Posterior vena cava (tissue), 2 donors: ENCODE results near the gene PADI6. TPM values are rescaled to one million over a fixed set of nuclear protein-coding genes. Genes with fewer than 3 reads are reported as not detected.
"Not testable (repeated sequence)": the region's sequence is repeated elsewhere in the genome, so short reads cannot be mapped to it uniquely, and the experiment has no call there.

Experiments
- DNase-seq: peaks from one replicate; pipeline ENCODE4 v3.0.0-alpha.2; 2020; ENCODE audit warnings: low spot score
- intact Hi-C, 2 donors: fragments of 100-400 bp; cut with DNase I; formaldehyde crosslinking; loops; one replicate each; pipeline versions ENCODE4 v1.14.1 to v1.14.2; 2022 to 2023
- long read RNA-seq, 2 donors: library from polyadenylated mRNA; unstranded; transcript quantifications; one replicate each; pipeline ENCODE4 v2.0.0, GENCODE V29; 2020 to 2021
- total RNA-seq, 2 donors: library from RNA; stranded (reverse); fragmentation: NEBNext Ultra II Directional; extraction: Animal tissue kit (Norgen Biotek cat#: 25700); gene quantifications; one replicate each; pipeline ENCODE4 v1.2.1, GENCODE V29; 2021
- donor health status: DM: yes; HTN: yes; CAD: no.
- donor health status: DM: yes; HTN: yes; CAD: no.

The PADI6 gene
- total RNA-seq, result not detected
- long read RNA-seq, donor 1, result 0 reads
- long read RNA-seq, donor 2, result 0 reads

GRCh38 chr1:17371896-17372295 lies at the start of gene PADI6:
PADI6 (plus strand) TSS chr1:17372196; CDS start chr1:17372246, 50 bp downstream.
- no peak for DNase-seq
- intact Hi-C loops, result no loop called here

GRCh38 chr1:17328855-17329254 lies 43.1 kb upstream of the PADI6 start:
- intact Hi-C loops, result no loop called here
- DNase-seq, result no peak

GRCh38 chr1:17329610-17330009 lies 42.4 kb upstream of the PADI6 start:
- DNase-seq, result no peak
- intact Hi-C loops, result no loop called here

GRCh38 chr1:17330856-17331255 lies 41.1 kb upstream of the PADI6 start:
- DNase-seq, result no peak
- intact Hi-C loops, result no loop called here

- intact Hi-C loops, result no loop called here
Observed at GRCh38 chr1:17333081-17333480, 38.9 kb upstream of the PADI6 start.

GRCh38 chr1:17335821-17336710 lies 35.9 kb upstream of the PADI6 start:
- peak; percentile 87 for DNase-seq
- intact Hi-C loops, result no loop called here

More at GRCh38 chr1:17333081-17333480, 38.9 kb upstream of the PADI6 start:
- no peak for DNase-seq

- intact Hi-C loops, result no loop called here
- no peak for DNase-seq
Observed at GRCh38 chr1:17338706-17339493, 33.1 kb upstream of the PADI6 start.

- intact Hi-C loops, result no loop called here
Observed at GRCh38 chr1:17339521-17339920, 32.5 kb upstream of the PADI6 start.

GRCh38 chr1:17340358-17340757 lies 31.6 kb upstream of the PADI6 start:
- DNase-seq, result peak; percentile 46
- intact Hi-C loops, result no loop called here

More at GRCh38 chr1:17339521-17339920, 32.5 kb upstream of the PADI6 start:
- DNase-seq, result peak; percentile 58

- intact Hi-C loops, result no loop called here
- DNase-seq, result peak; percentile 64
Observed at GRCh38 chr1:17342014-17342441, 30.0 kb upstream of the PADI6 start.

GRCh38 chr1:17345506-17345905 lies 26.5 kb upstream of the PADI6 start:
- peak; percentile 9 for DNase-seq
- intact Hi-C loops, result not testable (repeated sequence)

- DNase-seq, result peak; percentile 43
- intact Hi-C loops, result no loop called here
Observed at GRCh38 chr1:17346046-17346789, 25.8 kb upstream of the PADI6 start.

GRCh38 chr1:17347769-17348592 lies 24.0 kb upstream of the PADI6 start:
- intact Hi-C loops, result no loop called here
- DNase-seq, result peak; percentile 55

GRCh38 chr1:17348593-17349234 lies 23.3 kb upstream of the PADI6 start:
- peak; percentile 37 for DNase-seq
- intact Hi-C loops, result no loop called here

- no peak for DNase-seq
- intact Hi-C loops, result no loop called here
Observed at GRCh38 chr1:17350083-17350482, 21.9 kb upstream of the PADI6 start.

GRCh38 chr1:17350928-17351446 lies 21.0 kb upstream of the PADI6 start:
- intact Hi-C loops, result no loop called here

GRCh38 chr1:17351598-17352324 lies 20.2 kb upstream of the PADI6 start:
- intact Hi-C loops, result no loop called here
- no peak for DNase-seq

More at GRCh38 chr1:17350928-17351446, 21.0 kb upstream of the PADI6 start:
- DNase-seq, result no peak
